HEK293 (cell line): ENCODE measurements around the gene BBS7.

Source experiments
- CTCF ChIA-PET: fragments of 350-600 bp; formaldehyde crosslinking; extraction: SDS; loops from one replicate; lab custom pipeline; 2021; ENCODE audit warnings: antibody characterized with exemption; lab: Yijun Ruan, JAX
- POLR2A ChIA-PET: fragments of 300-600 bp; formaldehyde crosslinking; extraction: SDS; loops from one replicate; lab custom pipeline; 2020; ENCODE audit warnings: antibody characterized with exemption, inconsistent platforms; lab: Yijun Ruan, JAX
- H3K27ac ChIP-seq: fragments of 200-500 bp; sonication (Bioruptor generic); 2 replicates; pipeline ENCODE4 v1.5.1; 2014; ENCODE audit warnings: low read depth, low read length, control low read depth, inconsistent platforms; ENCODE audit errors: extremely low read depth
- H3K36me3 ChIP-seq, 2 experiments: fragments of 200-500 bp in 1 of 2; sonication (Bioruptor generic) in 1 of 2; 1 replicate in 1 of 2; 2 replicates in 1 of 2; pipeline ENCODE4 v1.5.1; 2014 to 2017; ENCODE audit warnings: inconsistent platforms in 2 of 2, low read length in 2 of 2; ENCODE audit not compliant: control insufficient read depth in 2 of 2, insufficient read depth in 1 of 2
- H3K4me1 ChIP-seq: fragments of 200-500 bp; sonication (Bioruptor generic); 2 replicates; pipeline ENCODE4 v1.5.1; 2014; ENCODE audit warnings: mild to moderate bottlenecking, low read length, inconsistent platforms; ENCODE audit not compliant: control insufficient read depth, insufficient read depth
- H3K4me3 ChIP-seq: 2 replicates; pipeline ENCODE4 v1.5.1; 2011; ENCODE audit warnings: low read depth, mild to moderate bottlenecking, control low read depth, low read length, moderate library complexity
- H3K9me3 ChIP-seq: fragments of 200-500 bp; sonication (Bioruptor generic); 2 replicates; pipeline ENCODE4 v1.5.1; 2014; ENCODE audit warnings: low read depth, low read length, inconsistent platforms; ENCODE audit not compliant: control insufficient read depth, insufficient read depth
- KLF1 ChIP-seq: fragments of 450-650 bp; formaldehyde crosslinking; IDR thresholded peaks from 2 replicates; pipeline ENCODE4 v1.5.1; 2016; ENCODE audit warnings: missing biosample characterization, missing genetic modification characterization
- KLF7 ChIP-seq: fragments of 450-650 bp; formaldehyde crosslinking; IDR thresholded peaks from 2 replicates; pipeline ENCODE4 v1.5.1; 2016; ENCODE audit warnings: missing biosample characterization, missing genetic modification characterization, borderline replicate concordance
- KLF9 ChIP-seq: fragments of 450-650 bp; formaldehyde crosslinking; IDR thresholded peaks from 2 replicates; pipeline ENCODE4 v1.5.1; 2016; ENCODE audit warnings: missing biosample characterization, missing genetic modification characterization, low read depth
- OSR2 ChIP-seq: fragments of 450-650 bp; formaldehyde crosslinking; IDR thresholded peaks from 2 replicates; pipeline ENCODE4 v1.5.1; 2016; ENCODE audit warnings: missing biosample characterization, missing genetic modification characterization
- PRDM1 ChIP-seq: fragments of 450-650 bp; formaldehyde crosslinking; IDR thresholded peaks from 2 replicates; pipeline ENCODE4; 2016; ENCODE audit warnings: missing biosample characterization, missing genetic modification characterization
- RBAK ChIP-seq: fragments of 450-650 bp; formaldehyde crosslinking; IDR thresholded peaks from 2 replicates; pipeline ENCODE4 v1.5.1; 2016; ENCODE audit warnings: missing biosample characterization, missing genetic modification characterization
- SP2 ChIP-seq: fragments of 450-650 bp; formaldehyde crosslinking; IDR thresholded peaks from 2 replicates; pipeline ENCODE4 v1.5.1; 2016; ENCODE audit warnings: missing biosample characterization, missing genetic modification characterization
- ZBTB21 ChIP-seq: fragments of 450-650 bp; formaldehyde crosslinking; IDR thresholded peaks from 2 replicates; pipeline ENCODE4 v1.5.1; 2017; ENCODE audit warnings: missing biosample characterization, missing genetic modification characterization
- ZBTB8A ChIP-seq: fragments of 450-650 bp; formaldehyde crosslinking; IDR thresholded peaks from 2 replicates; pipeline ENCODE4 v1.5.1; 2016; ENCODE audit warnings: missing biosample characterization, missing genetic modification characterization
- ZNF157 ChIP-seq: fragments of 450-650 bp; formaldehyde crosslinking; IDR thresholded peaks from 2 replicates; pipeline ENCODE4 v1.5.1; 2016; ENCODE audit warnings: missing biosample characterization, missing genetic modification characterization
- ZNF184 ChIP-seq: fragments of 450-650 bp; IDR thresholded peaks from 2 replicates; pipeline ENCODE4 v1.5.1; 2018; ENCODE audit warnings: missing biosample characterization, mild to moderate bottlenecking, missing genetic modification characterization
- ZNF24 ChIP-seq: fragments of 450-650 bp; formaldehyde crosslinking; IDR thresholded peaks from 2 replicates; pipeline ENCODE4 v1.5.1; 2016; ENCODE audit warnings: missing biosample characterization, missing genetic modification characterization
- ZNF341 ChIP-seq: fragments of 450-650 bp; formaldehyde crosslinking; IDR thresholded peaks from 2 replicates; pipeline ENCODE4; 2016; ENCODE audit warnings: low read depth, missing biosample characterization, missing genetic modification characterization
- ZNF433 ChIP-seq: fragments of 450-650 bp; formaldehyde crosslinking; IDR thresholded peaks from 2 replicates; pipeline ENCODE4 v1.5.1; 2016; ENCODE audit warnings: missing biosample characterization, missing genetic modification characterization, low read depth
- ZNF48 ChIP-seq: fragments of 450-650 bp; formaldehyde crosslinking; IDR thresholded peaks from 2 replicates; pipeline ENCODE4 v1.5.1; 2016; ENCODE audit warnings: missing biosample characterization, missing genetic modification characterization
- TF ChIP-seq, protein P1 (sequence below): fragments of 450-650 bp; formaldehyde crosslinking; IDR thresholded peaks from 2 replicates; pipeline ENCODE4 v1.5.1; 2016; ENCODE audit warnings: missing biosample characterization, missing genetic modification characterization
- TF ChIP-seq, protein P2 (sequence below): fragments of 450-650 bp; formaldehyde crosslinking; IDR thresholded peaks from 2 replicates; pipeline ENCODE4 v1.5.1; 2016; ENCODE audit warnings: missing biosample characterization, missing genetic modification characterization
- TF ChIP-seq, protein P3 (sequence below): fragments of 450-650 bp; formaldehyde crosslinking; IDR thresholded peaks from 2 replicates; pipeline ENCODE4 v1.5.1; 2016; ENCODE audit warnings: missing biosample characterization, missing genetic modification characterization
- TF ChIP-seq, protein P4 (sequence below): fragments of 450-650 bp; formaldehyde crosslinking; IDR thresholded peaks from 2 replicates; pipeline ENCODE4 v1.5.1; 2016; ENCODE audit warnings: missing biosample characterization, missing genetic modification characterization
- TF ChIP-seq, protein P5 (sequence below): fragments of 450-650 bp; formaldehyde crosslinking; IDR thresholded peaks from 2 replicates; pipeline ENCODE4 v1.5.1; 2017; ENCODE audit warnings: missing biosample characterization, missing genetic modification characterization
- TF ChIP-seq, protein P6 (sequence below): IDR thresholded peaks from 2 replicates; pipeline ENCODE4 v1.6.1; 2011; ENCODE audit warnings: mild to moderate bottlenecking, low read depth, low read length, borderline replicate concordance
- TF ChIP-seq, protein P7 (sequence below): fragments of 450-650 bp; formaldehyde crosslinking; IDR thresholded peaks from 2 replicates; pipeline ENCODE4 v1.5.1; 2016; ENCODE audit warnings: missing biosample characterization, missing genetic modification characterization
- TF ChIP-seq, protein P8 (sequence below): sonication (generic); formaldehyde crosslinking; IDR thresholded peaks from 2 replicates; pipeline ENCODE4 v1.8.1; 2022; ENCODE audit warnings: mild to moderate bottlenecking, moderate library complexity, missing genetic modification reagents

BBS7 gene

DNA sequence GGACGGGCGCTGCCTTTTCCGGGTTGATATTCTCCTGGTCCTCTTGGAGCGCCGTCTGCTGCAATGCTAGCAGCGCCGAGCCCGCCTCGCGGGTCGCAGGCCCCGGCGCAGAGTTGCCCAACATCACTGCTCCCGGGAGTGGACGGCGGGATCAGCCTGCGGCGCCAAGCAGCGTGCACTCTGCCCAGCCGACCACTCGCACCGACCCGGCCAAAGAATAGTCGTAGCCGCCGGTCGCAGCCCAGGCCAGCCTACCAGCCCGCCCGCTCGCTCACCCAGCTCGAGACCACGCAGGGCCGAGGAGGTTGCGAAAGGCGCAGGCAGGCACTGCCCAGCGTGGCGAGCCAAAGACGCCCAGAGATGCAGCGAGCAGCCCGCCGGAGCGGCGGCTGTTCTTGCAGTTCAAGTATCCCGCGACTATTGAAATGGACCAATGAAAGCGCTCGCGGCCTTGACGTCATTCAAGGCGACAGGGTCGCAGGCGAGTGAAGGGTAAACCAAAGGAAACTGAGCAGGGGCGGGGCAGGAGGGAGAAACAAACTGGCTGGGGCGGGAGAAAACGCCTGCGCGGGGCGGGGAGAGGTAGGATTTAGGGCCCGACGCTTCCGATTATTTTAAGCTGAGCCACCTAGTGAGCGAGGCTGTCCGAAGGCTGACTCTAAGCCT, 46.6 kb downstream of the BBS7 start, which contains the start of gene CCNA2:
Gene CCNA2 (minus strand): TSS at position 379 of the 666 bp plus-strand sequence. CDS start 255 bp downstream, at position 124.
- ChIA-PET POLR2A (interaction anchor here (0.8 to 1.0 kb wide), 3 partner anchors 13 to 46 kb away, joined by 4 to 5 read pairs (median 4); partner anchors contain the start of gene BBS7), CTCF (interaction anchor here (0.6 to 1.0 kb wide), 2 partner anchors 12 to 182 kb away, joined by 4 read pairs; no protein-coding TSS in a partner anchor)
- Histone ChIP-seq H3K27ac (peak within 1 kb of the TSS; percentile 63), H3K36me3 (peaks cover 16 to 62% of the 10 kb centered on the region in 2 experiments), H3K4me3 (peak within 1 kb of the TSS; percentile 87), H3K9me3 (no peaks in the 10 kb centered on the region), H3K4me1 (no peaks in the 10 kb centered on the region; the same call in 1 of the 2 replicates)
- TF ChIP-seq, protein P1, sequence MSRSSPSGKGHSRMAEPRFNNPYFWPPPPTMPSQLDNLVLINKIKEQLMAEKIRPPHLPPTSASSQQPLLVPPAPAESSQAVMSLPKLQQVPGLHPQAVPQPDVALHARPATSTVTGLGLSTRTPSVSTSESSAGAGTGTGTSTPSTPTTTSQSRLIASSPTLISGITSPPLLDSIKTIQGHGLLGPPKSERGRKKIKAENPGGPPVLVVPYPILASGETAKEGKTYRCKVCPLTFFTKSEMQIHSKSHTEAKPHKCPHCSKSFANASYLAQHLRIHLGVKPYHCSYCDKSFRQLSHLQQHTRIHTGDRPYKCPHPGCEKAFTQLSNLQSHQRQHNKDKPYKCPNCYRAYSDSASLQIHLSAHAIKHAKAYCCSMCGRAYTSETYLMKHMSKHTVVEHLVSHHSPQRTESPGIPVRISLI (tag by site-specific recombination): no peak
- no peak for TF ChIP-seq RBAK (tag by site-specific recombination)
- TF ChIP-seq, protein P2, sequence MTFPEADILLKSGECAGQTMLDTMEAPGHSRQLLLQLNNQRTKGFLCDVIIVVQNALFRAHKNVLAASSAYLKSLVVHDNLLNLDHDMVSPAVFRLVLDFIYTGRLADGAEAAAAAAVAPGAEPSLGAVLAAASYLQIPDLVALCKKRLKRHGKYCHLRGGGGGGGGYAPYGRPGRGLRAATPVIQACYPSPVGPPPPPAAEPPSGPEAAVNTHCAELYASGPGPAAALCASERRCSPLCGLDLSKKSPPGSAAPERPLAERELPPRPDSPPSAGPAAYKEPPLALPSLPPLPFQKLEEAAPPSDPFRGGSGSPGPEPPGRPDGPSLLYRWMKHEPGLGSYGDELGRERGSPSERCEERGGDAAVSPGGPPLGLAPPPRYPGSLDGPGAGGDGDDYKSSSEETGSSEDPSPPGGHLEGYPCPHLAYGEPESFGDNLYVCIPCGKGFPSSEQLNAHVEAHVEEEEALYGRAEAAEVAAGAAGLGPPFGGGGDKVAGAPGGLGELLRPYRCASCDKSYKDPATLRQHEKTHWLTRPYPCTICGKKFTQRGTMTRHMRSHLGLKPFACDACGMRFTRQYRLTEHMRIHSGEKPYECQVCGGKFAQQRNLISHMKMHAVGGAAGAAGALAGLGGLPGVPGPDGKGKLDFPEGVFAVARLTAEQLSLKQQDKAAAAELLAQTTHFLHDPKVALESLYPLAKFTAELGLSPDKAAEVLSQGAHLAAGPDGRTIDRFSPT: peak; percentile 85
- TF ChIP-seq KLF9: peak; percentile 43; the same call in 1 of the 2 replicates
- TF ChIP-seq ZBTB8A (tag by site-specific recombination): peak; percentile 93
- TF ChIP-seq ZNF157 (tag by site-specific recombination): no peak
- peak; percentile 97 for TF ChIP-seq ZNF341
- TF ChIP-seq, protein P3, sequence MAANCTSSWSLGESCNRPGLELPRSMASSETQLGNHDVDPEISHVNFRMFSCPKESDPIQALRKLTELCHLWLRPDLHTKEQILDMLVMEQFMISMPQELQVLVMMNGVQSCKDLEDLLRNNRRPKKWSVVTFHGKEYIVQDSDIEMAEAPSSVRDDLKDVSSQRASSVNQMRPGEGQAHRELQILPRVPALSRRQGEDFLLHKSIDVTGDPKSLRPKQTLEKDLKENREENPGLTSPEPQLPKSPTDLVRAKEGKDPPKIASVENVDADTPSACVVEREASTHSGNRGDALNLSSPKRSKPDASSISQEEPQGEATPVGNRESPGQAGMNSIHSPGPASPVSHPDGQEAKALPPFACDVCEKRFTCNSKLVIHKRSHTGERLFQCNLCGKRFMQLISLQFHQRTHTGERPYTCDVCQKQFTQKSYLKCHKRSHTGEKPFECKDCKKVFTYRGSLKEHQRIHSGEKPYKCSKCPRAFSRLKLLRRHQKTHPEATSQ (tag by site-specific recombination): 0 out of 2 replicates have a peak, but pooled peaks have one; percentile 62
- TF ChIP-seq ZNF24 (tag by site-specific recombination): peak; percentile 35; the same call in 1 of the 2 replicates
- TF ChIP-seq SP2: peak; percentile 90
- TF ChIP-seq, protein P4, sequence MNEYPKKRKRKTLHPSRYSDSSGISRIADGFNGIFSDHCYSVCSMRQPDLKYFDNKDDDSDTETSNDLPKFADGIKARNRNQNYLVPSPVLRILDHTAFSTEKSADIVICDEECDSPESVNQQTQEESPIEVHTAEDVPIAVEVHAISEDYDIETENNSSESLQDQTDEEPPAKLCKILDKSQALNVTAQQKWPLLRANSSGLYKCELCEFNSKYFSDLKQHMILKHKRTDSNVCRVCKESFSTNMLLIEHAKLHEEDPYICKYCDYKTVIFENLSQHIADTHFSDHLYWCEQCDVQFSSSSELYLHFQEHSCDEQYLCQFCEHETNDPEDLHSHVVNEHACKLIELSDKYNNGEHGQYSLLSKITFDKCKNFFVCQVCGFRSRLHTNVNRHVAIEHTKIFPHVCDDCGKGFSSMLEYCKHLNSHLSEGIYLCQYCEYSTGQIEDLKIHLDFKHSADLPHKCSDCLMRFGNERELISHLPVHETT (tag by site-specific recombination): peak; percentile 25; the same call in 1 of the 2 replicates
- no peak for TF ChIP-seq ZNF184 (tag by site-specific recombination)
- TF ChIP-seq, protein P5, sequence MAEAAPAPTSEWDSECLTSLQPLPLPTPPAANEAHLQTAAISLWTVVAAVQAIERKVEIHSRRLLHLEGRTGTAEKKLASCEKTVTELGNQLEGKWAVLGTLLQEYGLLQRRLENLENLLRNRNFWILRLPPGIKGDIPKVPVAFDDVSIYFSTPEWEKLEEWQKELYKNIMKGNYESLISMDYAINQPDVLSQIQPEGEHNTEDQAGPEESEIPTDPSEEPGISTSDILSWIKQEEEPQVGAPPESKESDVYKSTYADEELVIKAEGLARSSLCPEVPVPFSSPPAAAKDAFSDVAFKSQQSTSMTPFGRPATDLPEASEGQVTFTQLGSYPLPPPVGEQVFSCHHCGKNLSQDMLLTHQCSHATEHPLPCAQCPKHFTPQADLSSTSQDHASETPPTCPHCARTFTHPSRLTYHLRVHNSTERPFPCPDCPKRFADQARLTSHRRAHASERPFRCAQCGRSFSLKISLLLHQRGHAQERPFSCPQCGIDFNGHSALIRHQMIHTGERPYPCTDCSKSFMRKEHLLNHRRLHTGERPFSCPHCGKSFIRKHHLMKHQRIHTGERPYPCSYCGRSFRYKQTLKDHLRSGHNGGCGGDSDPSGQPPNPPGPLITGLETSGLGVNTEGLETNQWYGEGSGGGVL (tag by site-specific recombination): peak; percentile 73
- TF ChIP-seq, protein P6, sequence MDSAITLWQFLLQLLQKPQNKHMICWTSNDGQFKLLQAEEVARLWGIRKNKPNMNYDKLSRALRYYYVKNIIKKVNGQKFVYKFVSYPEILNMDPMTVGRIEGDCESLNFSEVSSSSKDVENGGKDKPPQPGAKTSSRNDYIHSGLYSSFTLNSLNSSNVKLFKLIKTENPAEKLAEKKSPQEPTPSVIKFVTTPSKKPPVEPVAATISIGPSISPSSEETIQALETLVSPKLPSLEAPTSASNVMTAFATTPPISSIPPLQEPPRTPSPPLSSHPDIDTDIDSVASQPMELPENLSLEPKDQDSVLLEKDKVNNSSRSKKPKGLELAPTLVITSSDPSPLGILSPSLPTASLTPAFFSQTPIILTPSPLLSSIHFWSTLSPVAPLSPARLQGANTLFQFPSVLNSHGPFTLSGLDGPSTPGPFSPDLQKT: no peak
- TF ChIP-seq ZNF433 (tag by site-specific recombination): no peak
- TF ChIP-seq, protein P7, sequence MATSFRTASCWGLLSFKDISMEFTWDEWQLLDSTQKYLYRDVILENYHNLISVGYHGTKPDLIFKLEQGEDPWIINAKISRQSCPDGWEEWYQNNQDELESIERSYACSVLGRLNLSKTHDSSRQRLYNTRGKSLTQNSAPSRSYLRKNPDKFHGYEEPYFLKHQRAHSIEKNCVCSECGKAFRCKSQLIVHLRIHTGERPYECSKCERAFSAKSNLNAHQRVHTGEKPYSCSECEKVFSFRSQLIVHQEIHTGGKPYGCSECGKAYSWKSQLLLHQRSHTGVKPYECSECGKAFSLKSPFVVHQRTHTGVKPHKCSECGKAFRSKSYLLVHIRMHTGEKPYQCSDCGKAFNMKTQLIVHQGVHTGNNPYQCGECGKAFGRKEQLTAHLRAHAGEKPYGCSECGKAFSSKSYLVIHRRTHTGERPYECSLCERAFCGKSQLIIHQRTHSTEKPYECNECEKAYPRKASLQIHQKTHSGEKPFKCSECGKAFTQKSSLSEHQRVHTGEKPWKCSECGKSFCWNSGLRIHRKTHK (tag by site-specific recombination): no peak
- TF ChIP-seq PRDM1 (tag by site-specific recombination): peak; percentile 49; the same call in 1 of the 2 replicates
- 0 out of 2 replicates have a peak, but pooled peaks have one; percentile 28 for TF ChIP-seq ZBTB21 (tag by site-specific recombination)
- TF ChIP-seq ZNF48: no peak
- TF ChIP-seq KLF7 (tag by site-specific recombination): no peak
- TF ChIP-seq OSR2 (tag by site-specific recombination): no peak
- TF ChIP-seq, protein P8, sequence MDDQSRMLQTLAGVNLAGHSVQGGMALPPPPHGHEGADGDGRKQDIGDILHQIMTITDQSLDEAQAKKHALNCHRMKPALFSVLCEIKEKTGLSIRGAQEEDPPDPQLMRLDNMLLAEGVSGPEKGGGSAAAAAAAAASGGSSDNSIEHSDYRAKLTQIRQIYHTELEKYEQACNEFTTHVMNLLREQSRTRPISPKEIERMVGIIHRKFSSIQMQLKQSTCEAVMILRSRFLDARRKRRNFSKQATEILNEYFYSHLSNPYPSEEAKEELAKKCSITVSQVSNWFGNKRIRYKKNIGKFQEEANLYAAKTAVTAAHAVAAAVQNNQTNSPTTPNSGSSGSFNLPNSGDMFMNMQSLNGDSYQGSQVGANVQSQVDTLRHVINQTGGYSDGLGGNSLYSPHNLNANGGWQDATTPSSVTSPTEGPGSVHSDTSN (CRISPR knock-in tag): peak; percentile 78
- 0 out of 2 replicates have a peak, but pooled peaks have one; percentile 46 for TF ChIP-seq KLF1
